LHCN-M2 (cell line): ENCODE measurements around the gene ELAVL3. TPM values are rescaled to one million over a fixed set of nuclear protein-coding genes. Genes with fewer than 3 reads are reported as not detected.
A peak's percentile ranks its signal among the peaks of the same experiment; 100 is the strongest.
"Not testable (repeated sequence)": the region's sequence is repeated elsewhere in the genome, so short reads cannot be mapped to it uniquely, and the experiment has no call there.

ENCODE experiments used
- DNase-seq: peaks from one replicate; pipeline ENCODE4 v3.0.0-alpha.2; 2012; ENCODE audit warnings: low read depth
- total RNA-seq: library from RNA; depleted of rRNA; stranded (reverse); fragments of >200 nt; gene quantifications from 2 replicates; pipeline ENCODE4 v1.2.3, GENCODE V29; 2014

ELAVL3 gene
- total RNA-seq, 1 experiment from 2014 or later = not detected

- DNase-seq = peak; percentile 30
These were observed 45.0 kb downstream of the ELAVL3 start for GRCh38 chr19:11435833-11436313.

GRCh38 chr19:11435057-11435832 lies 45.6 kb downstream of the ELAVL3 start, which contains the start of the genes ODAD3 and PRKCSH:
Gene ODAD3, minus strand, starts transcription at chr19:11435121. Its CDS starts 105 bp downstream, at chr19:11435016.
Gene PRKCSH, plus strand, starts transcription at chr19:11435635. Its CDS starts 483 bp downstream, at chr19:11436118.
- DNase-seq = peak; percentile 100

DNA sequence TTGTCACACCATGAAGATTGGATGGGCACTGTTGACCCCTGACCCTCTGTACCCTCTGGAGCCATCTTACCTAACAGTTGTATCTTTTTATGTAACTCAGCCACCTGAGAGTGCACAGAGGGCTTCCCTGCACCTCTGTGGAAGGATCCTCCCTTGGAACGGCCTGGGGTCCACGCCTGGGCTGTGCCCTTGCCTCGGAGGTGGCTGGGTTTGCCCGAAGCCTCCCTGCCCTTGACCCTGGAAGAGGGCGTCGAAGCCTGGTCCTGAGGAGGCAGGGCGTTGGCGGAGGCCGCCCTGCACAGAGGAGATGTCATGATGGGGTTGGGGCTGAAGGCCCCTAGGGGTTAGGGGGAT lies 46.2 kb downstream of the ELAVL3 start:
- DNase-seq = no peak

DNA sequence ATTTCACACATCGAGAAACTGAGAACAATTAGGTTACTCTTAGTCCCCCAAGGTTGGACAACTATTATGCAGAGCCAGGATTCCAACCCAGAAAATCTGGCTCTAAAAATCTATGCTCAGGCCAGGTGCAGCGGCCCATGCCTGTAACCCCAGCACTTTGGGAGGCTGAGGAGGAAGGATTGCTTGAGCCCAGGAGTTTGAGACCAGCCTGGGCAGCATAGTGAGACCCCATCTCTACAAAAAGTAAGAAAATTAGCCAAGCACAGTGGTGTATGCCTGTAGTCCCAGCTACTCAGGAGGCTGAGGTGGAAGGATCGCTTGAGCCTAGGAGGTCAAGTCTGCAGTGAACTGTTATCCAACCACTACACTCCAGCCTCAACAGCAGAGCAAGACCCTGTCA lies 47.3 kb downstream of the ELAVL3 start:
- not testable (repeated sequence) for DNase-seq

DNA sequence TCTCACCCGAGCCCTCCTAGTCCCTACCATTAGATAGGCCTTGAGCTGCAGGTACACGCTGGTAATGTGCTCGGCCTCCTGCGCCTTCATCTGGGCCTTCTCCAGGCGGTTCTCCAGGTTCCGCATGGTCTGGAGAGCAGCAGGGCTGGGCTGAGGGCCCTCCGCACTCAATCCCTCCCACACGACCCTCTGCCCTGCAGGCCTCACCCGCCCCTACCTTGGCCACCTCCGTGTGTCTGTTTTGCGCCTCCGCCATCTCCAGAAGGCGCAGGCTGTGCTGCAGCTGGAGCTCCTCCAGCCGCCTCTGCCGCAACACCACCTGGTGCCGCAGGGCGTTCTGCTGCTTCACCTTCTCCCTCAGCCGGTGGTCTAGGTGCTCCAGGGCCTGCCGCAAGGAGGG lies 54.2 kb downstream of the ELAVL3 start:
- DNase-seq = no peak

- DNase-seq = no peak
These were observed 55.0 kb downstream of the ELAVL3 start for GRCh38 chr19:11425719-11426457.

DNA sequence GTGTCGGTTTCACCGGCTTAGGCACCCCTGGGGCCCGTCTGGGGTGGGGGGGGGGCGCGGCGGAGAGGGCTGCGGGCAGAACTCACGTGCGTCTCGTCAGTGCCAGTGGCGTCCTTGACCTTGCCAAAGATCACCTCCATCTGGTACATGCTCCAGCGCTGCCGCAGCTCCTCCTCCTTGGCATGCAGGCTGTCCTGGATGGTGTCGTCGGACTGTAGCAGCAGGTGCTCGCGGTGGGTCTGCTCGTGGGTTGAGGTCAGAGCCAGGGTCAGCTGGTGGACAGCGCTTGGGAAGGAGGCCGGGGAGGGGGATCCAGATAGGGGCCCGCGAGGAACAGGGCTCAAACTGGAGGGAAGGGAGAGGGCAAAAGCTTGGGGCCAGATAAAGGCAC lies 57.1 kb downstream of the ELAVL3 start:
- no peak for DNase-seq

- DNase-seq = no peak
These were observed 57.6 kb downstream of the ELAVL3 start for GRCh38 chr19:11423164-11423790.

DNA sequence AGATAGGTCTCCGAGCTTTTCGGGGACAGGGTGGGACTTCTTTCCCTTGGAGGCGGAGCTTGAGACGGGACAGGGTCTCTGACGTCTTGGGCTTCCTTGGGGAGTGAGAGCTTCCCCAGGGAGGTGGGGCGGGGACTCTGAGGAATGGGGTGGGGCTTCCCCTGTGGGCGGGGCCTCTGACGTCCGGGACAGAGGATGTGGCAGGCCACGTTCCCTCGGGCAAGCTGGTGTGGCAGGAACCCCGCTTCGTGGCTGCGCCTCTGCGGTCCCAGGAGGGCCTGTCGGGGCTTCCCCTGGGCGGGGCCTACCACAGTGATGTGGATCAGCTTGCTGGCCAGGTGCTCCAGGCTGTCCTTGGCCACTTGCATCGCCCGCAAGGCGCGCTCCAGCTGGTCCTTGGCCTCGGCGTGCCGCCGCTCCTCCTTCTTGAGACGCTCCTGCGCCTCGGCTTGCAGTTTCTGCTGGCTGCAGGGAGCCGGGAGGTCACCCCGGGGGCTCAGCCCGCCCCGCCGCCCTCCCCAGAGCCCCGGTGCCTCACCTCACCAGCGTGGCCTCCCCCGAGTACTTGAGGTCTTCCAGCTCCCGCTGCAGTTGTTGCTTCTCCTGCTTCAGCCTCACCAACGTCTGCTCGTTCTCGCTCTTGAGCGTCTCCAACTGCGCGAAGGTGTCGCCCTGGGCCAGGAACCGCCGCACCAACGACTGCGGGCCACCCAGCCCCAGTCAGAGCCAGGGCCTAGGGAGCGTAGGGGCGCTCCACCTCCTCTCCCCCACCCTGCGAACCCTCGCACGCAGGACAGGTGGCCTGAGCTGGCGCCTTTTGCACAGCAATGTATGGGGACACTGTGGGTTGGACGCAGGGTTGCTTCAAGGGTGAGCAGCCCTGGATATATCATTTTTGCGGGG lies 58.4 kb downstream of the ELAVL3 start:
- DNase-seq = no peak

GRCh38 chr19:11421371-11422098 lies 59.3 kb downstream of the ELAVL3 start:
- DNase-seq = no peak

DNA sequence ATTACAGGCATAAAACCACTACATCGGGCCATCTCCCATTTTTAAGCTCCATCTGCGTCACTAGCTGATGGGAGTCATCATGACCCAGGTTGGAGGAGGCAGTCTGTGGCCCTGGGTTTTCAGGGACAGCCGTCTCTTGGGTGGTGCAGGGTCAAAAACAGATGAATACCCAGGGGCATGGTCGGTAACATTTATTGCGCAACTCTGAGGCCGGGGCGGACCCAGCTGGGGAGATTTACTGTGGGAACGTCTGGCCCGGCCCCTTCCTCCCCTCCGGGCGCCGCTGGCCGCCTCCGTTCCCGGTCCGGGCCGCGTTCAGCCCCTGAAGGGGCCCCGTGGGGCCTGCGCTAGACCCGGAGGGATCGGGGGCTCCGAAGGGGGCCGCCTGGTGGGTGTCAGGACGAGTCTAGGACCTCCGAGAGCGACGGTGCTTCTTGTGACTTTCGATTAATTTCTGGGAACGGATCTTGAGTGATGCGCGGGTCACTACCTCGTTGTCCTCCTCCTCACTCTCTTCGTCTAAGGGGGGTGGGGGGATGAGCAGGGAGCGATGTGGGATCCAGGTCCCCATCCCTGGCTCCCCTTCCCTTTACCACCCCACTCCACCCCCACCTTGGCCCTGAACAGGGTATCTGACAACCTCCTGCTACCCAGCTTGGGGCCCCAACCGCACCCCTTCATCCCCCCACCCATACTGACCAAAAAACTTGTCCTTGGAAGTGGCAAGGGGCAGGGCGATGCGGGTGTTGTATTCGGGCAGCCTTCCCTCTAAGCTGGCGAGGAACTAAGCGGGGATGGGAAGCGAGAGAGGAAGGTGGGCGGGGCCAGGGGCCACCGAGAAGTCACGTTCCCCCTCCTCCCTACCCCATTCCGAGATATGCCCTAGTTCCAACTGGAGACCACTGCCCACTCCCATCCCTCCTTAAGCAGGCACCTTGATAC lies 60.1 kb downstream of the ELAVL3 start:
- peak; percentile 16 for DNase-seq

DNA sequence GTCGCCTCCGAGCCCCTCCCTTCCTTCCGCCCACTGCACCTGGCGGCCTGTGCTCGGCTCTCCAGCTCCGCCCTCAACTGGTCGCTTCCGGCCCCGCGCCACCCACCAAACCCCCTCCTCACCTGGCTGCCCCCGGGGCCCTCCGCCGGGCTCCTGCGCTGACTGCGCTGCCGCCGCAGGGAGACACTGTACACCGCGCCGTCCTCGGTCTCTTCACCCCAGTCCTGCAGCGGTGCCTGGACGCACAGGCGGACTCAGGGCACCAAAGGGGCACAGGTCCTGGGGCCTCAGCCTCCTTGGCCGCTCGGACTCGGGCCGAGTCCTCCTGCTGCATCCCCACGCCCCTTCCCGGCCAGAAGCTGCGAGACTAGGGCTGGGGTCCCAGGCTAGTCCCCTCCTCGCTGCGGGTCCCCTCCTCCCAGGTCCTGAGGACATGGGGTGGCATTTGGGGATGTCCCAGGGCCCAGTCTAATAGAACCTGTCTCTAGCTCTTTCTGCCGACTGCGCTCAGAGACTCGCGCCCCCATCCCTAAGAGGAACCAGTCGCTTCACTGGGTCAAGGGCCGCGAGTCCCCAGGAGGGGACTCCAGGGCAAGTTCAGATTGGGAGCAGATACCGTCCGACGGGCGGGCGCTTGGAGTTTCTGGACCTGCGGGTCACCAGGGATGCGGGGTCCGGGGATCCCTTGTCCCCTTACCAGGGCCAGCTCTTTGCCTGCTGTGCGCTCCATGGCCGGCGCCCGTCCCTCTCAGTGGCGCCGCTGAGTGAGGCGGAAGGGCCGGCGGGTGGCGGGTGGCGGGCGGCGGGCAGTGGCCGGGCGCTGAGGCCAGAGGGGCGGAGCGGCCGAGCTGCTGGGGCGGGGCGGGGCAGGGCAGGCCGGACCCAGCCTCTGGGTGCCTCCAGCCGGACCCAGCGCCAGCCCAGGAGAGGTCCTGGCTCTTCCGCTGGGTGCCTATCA lies 62.0 kb downstream of the ELAVL3 start, which contains the start of gene RGL3:
Gene RGL3, minus strand, starts transcription at position 766 of the 958 bp plus-strand sequence. Its CDS starts 36 bp downstream, at position 730.
- no peak for DNase-seq

DNA sequence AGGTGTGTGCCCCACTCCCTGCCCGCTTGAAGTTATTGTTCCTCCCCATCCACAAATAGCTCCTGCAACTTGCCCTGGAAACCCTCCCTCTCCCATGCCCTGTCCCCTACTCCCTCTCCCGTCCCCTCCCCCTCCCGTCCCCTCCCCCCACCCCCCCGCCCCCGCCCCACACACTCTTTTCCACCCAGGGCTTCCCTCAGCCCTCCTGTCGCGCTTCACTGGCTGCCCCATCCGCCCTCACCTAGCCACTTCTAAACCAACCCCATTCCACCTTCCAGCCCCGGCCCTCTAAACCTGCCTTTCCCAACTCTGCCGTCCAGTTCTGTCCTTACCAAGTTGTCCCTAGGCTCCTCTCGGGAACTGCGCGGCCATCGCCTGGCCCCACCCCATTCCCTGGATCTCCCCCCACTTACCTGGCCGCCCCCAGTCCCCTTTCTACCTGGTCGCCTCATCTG lies 62.7 kb downstream of the ELAVL3 start:
- DNase-seq = no peak

DNA sequence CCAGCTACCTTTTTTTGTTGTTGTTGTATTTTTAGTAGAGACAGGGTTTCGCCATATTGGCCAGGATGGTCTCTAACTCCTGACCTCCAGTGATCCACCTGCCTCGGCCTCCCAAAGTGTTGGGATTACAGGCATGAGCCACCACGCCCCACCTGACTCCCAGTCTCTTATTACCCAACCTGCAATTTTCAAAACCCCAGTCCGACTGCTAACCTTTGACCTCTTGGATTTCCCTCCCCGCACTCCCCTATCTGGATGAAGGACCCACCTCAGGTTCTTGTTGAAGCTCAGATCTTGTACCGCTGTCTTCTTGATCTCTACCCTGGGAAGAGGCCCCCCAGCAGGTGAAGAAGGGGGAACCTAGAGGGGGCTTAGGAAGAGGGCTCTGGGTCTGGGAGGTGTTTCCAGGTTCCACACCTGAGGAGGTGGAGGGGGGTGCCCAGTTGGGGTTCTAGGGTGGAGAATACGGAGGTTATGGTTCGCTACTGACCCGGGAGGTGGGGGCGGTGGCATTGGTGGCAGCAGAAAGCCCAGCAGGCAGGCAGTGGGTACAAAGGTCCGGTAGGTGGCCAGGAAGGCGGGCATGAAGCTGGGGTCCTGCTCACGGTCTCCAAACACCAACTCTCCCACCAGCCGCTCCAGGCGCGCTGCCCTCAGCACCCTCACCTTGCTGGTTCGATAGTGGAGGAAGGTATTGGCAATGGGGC lies 64.3 kb downstream of the ELAVL3 start:
- no peak for DNase-seq

- DNase-seq = no peak
These were observed 66.3 kb downstream of the ELAVL3 start for GRCh38 chr19:11414544-11414943.

DNA sequence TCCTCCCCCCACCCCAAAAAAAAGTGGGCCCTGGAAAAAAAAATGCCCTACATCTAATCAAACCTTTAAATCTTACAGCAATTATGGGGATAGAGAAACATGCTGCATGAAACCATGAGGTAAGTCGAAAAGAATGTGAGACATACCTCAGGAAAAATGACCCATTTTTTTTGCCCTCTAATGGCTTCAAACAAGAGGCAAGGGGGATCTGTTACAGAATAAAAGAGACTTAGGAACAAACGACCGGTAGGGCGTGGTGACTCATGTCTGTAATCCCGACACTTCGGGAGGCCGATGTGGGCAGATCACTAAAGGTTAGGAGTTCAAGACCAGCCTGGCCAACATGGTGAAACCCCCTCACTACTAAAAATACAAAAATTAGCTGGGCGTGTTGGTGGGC lies 70.2 kb downstream of the ELAVL3 start:
- DNase-seq = peak; percentile 51

DNA sequence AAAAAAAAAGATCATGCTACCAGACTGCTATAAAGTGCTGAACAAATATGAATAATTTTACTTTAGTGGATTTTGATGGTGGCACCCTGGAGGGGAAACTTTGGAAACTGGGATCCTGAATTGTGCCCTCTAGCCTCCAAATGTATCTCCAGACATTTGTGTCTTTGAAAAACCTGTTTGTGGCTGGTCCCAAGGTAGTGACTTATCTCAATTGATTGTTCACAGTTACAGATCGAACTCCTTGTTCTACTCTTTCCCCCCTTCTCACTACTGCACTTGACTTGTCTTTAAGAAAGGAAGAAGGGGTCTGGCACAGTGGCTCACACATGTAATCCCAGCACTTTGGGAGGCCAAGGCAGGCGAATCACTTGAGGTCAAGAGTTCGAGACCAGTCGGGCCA lies 72.3 kb downstream of the ELAVL3 start:
- no peak for DNase-seq
